Measurements from ENCODE around the gene MFAP1. TPM values are rescaled to one million over a fixed set of nuclear protein-coding genes. Genes with fewer than 3 reads are reported as not detected.
A peak's percentile ranks its signal among the peaks of the same experiment; 100 is the strongest.

Gene MFAP1
- total and polyA plus RNA-seq, 9 donors = 12.4 to 54.1 (median 21.0) TPM

DNA sequence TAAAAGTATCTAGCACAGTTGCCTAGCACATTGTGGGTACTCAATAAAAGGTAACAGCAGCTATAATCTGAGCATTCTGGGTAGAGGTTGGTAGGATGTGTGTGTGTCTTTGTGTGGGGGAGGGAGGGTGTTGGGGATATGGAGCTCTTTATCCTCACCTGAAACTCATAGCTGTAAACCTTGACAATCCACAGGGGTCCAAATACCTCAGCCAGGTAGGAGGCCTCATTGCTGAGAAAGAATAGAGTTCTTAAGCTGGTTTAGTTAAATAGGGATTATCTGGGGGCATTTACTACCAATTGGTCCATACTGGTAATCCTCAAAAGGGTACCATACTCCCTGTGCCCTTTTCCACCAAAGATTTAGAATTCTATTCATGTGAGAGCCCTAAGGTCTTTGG, 28.5 kb downstream of the MFAP1 start:
- intact Hi-C loops (cut with DNase I) = no loop called here
- H3K27ac ChIP-seq = no peak overlapping the region
- H3K4me3 ChIP-seq = no peak overlapping the region
- TF ChIP-seq EP300 (IDR thresholded peaks at IDR 0.05) (no peak), POLR2A (IDR thresholded peaks at IDR 0.05) (no peak)
- TF ChIP-seq, protein P1, sequence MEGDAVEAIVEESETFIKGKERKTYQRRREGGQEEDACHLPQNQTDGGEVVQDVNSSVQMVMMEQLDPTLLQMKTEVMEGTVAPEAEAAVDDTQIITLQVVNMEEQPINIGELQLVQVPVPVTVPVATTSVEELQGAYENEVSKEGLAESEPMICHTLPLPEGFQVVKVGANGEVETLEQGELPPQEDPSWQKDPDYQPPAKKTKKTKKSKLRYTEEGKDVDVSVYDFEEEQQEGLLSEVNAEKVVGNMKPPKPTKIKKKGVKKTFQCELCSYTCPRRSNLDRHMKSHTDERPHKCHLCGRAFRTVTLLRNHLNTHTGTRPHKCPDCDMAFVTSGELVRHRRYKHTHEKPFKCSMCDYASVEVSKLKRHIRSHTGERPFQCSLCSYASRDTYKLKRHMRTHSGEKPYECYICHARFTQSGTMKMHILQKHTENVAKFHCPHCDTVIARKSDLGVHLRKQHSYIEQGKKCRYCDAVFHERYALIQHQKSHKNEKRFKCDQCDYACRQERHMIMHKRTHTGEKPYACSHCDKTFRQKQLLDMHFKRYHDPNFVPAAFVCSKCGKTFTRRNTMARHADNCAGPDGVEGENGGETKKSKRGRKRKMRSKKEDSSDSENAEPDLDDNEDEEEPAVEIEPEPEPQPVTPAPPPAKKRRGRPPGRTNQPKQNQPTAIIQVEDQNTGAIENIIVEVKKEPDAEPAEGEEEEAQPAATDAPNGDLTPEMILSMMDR (IDR thresholded peaks at IDR 0.05) = no peak
- DNase-seq = no peak
- no peaks in the 10 kb centered on the region for H3K27me3 ChIP-seq
- peaks cover 16% of the 10 kb centered on the region for H3K4me1 ChIP-seq (ENCODE audit: insufficient read depth)
- H3K36me3 ChIP-seq = no peaks in the 10 kb centered on the region
- no peaks in the 10 kb centered on the region for H3K9me3 ChIP-seq

DNA sequence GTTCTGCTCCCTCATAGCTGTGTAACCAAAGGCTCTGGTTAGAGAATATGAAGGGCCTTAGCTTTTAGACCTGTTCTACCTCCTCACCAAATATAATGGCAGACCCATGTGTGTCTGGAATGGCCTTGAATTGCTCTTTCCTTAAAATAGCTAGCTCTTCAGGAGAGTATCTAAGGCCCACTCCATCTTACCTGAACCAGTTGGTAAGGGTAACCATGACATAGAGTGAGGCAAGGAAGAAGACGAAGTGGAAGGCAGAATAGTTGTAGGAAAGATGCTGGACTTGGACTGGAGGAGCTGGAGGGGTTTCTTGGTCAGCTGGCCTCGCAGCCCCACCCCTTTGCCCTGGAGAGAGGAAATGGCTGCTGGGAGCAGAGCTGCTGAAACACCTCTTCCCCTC, 29.3 kb downstream of the MFAP1 start:
- Histone ChIP-seq H3K4me3 (no peak overlapping the region), H3K27me3 (no peaks in the 10 kb centered on the region), H3K27ac (no peak overlapping the region), H3K9me3 (no peaks in the 10 kb centered on the region), H3K4me1 (ENCODE audit: insufficient read depth) (peaks cover 16% of the 10 kb centered on the region), H3K36me3 (no peaks in the 10 kb centered on the region)
- DNase-seq = no peak
- TF ChIP-seq POLR2A (IDR thresholded peaks at IDR 0.05) (no peak), EP300 (IDR thresholded peaks at IDR 0.05) (no peak)
- TF ChIP-seq, protein P1 (IDR thresholded peaks at IDR 0.05) = no peak
- 89 to 92% (median 89%) methylated on average over 2 of the region's 2 CpGs for WGBS, 3 donors
- intact Hi-C loops (cut with DNase I) = no loop called here

DNA sequence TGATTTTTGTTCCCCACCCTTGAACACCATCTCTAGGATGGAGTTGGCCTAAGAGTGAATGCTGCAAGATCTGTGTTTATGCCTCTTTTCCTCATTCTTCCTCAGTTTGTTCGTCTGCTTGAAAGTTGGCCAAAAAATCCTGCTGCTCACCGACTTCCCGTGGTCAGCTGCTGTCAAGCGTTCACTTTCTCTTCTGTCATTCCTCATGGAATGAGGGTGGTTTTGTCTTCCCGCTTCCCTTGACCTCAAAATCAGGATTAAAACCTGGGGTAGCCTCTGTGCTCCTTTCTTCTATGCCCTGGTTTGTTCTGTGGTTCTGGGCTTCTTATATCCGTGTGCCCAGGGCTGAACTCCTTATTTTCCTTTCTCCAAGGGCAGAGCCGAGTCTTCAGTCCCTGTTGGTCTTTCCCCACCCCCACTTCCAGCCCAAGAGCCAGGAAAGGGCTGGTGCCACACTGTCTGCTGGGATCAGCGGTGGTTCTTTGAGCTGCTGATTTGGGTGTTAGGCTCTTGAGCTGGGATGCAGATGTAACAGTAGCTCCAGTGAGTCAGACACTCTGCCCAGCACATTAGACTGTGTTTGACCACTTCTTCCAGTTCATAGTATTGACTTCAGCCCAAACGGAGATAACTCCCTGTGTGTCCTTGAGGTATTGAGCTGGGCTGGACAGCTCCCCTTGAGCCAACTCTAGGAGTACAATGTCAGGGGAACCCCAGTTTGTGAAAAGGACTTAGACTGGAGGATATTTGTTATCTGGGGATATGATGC, 30.0 kb downstream of the MFAP1 start:
- TF ChIP-seq POLR2A (IDR thresholded peaks at IDR 0.05) = no peak
- TF ChIP-seq EP300 (IDR thresholded peaks at IDR 0.05) = no peak
- TF ChIP-seq, protein P1 (IDR thresholded peaks at IDR 0.05) = no peak
- H3K36me3 ChIP-seq = no peaks in the 10 kb centered on the region
- no peaks in the 10 kb centered on the region for H3K9me3 ChIP-seq
- intact Hi-C loops (cut with DNase I) = no loop called here
- peaks cover 10% of the 10 kb centered on the region for H3K4me1 ChIP-seq (ENCODE audit: insufficient read depth)
- no peaks in the 10 kb centered on the region for H3K27me3 ChIP-seq
- no peak for DNase-seq
- WGBS, 3 donors = 73 to 86% (median 81%) methylated on average over 9 of the region's 9 CpGs
- no peak overlapping the region for H3K4me3 ChIP-seq
- H3K27ac ChIP-seq = no peak overlapping the region

DNA sequence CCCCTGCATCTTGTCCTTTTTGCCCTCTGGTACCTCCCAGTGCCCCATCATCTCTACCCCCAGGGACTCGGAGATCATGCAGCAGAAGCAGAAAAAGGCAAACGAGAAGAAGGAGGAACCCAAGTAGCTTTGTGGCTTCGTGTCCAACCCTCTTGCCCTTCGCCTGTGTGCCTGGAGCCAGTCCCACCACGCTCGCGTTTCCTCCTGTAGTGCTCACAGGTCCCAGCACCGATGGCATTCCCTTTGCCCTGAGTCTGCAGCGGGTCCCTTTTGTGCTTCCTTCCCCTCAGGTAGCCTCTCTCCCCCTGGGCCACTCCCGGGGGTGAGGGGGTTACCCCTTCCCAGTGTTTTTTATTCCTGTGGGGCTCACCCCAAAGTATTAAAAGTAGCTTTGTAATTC, 30.8 kb downstream of the MFAP1 start:
- WGBS, 3 donors = 79 to 86% (median 85%) methylated on average over 10 of the region's 10 CpGs
- Histone ChIP-seq H3K4me3 (peak overlapping the region; percentile 94), H3K27me3 (no peaks in the 10 kb centered on the region), H3K27ac (no peak overlapping the region), H3K4me1 (ENCODE audit: insufficient read depth) (peaks cover 10% of the 10 kb centered on the region), H3K36me3 (no peaks in the 10 kb centered on the region), H3K9me3 (no peaks in the 10 kb centered on the region)
- intact Hi-C loops (cut with DNase I) = no loop called here
- TF ChIP-seq POLR2A (IDR thresholded peaks at IDR 0.05) = no peak
- no peak for TF ChIP-seq EP300 (IDR thresholded peaks at IDR 0.05)
- TF ChIP-seq, protein P1 (IDR thresholded peaks at IDR 0.05) = no peak
- peak in 1 of 5 donors; percentile 41 for DNase-seq
